Measurements from ENCODE around the gene ANKS1B. TPM values are rescaled to one million over a fixed set of nuclear protein-coding genes. Genes with fewer than 3 reads are reported as not detected.

The ANKS1B gene
- total RNA-seq, 4 donors from 2014 or later: 1.5 to 5.5 (median 4.4) TPM

DNA sequence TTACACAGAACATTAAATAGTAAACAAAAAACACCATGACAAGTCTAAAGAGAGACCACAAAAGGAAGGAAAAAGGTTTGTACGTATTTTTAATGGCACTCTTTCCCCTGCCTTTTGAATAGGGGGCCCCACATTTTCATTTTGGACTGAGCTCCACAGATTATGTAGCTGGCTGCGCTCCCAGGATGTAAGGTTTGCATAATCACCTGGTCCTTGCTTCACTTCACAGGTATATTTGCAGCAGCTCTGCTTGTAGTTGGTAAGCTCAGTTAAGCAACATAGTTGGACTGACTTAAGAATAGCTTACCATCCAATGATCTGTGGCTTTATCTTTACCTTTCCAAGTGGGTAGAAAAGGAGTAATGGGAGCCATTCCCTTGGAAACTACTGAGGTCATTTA is 885.0 kb downstream of the ANKS1B start:
- WGBS, 2 donors: 55 to 69% methylated on average over 2 of the region's 2 CpGs
- intact Hi-C loops (cut with DNase I; ENCODE audit: low total_unique reads): no loop called here
- no peak for DNase-seq (ENCODE audit: low spot score in 2 of 2)
- no peak overlapping the region for H3K4me3 ChIP-seq (ENCODE audit: low read depth, poor library complexity, severe bottlenecking)
- TF ChIP-seq POLR2A (IDR thresholded peaks at IDR 0.05): no peak
- TF ChIP-seq, protein P1, sequence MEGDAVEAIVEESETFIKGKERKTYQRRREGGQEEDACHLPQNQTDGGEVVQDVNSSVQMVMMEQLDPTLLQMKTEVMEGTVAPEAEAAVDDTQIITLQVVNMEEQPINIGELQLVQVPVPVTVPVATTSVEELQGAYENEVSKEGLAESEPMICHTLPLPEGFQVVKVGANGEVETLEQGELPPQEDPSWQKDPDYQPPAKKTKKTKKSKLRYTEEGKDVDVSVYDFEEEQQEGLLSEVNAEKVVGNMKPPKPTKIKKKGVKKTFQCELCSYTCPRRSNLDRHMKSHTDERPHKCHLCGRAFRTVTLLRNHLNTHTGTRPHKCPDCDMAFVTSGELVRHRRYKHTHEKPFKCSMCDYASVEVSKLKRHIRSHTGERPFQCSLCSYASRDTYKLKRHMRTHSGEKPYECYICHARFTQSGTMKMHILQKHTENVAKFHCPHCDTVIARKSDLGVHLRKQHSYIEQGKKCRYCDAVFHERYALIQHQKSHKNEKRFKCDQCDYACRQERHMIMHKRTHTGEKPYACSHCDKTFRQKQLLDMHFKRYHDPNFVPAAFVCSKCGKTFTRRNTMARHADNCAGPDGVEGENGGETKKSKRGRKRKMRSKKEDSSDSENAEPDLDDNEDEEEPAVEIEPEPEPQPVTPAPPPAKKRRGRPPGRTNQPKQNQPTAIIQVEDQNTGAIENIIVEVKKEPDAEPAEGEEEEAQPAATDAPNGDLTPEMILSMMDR (IDR thresholded peaks at IDR 0.05): no peak

DNA sequence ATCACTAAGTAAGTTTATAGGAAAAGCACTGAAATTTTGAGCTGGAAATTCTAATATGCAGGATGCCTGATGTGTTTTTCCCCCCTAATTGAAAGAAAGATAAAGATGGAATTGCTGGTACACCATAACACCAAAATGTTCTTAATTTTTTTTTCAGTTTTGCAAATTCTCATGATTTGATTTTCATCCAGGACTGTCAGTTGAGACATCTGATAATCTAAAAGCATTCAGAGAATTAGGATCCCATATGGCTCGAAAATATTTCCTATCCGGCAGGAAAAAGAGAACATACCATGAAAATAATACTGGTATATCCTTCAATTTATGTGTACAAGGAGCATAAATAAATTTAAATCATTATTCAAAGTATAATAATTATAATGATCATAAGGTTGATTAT is 887.6 kb downstream of the ANKS1B start:
- intact Hi-C loops (cut with DNase I; ENCODE audit: low total_unique reads): no loop called here
- TF ChIP-seq POLR2A (IDR thresholded peaks at IDR 0.05): no peak
- TF ChIP-seq, protein P1 (IDR thresholded peaks at IDR 0.05): no peak
- DNase-seq (ENCODE audit: low spot score in 2 of 2): no peak
- 39 to 85% methylated on average over 2 of the region's 2 CpGs for WGBS, 2 donors
- H3K4me3 ChIP-seq (ENCODE audit: low read depth, poor library complexity, severe bottlenecking): no peak overlapping the region

DNA sequence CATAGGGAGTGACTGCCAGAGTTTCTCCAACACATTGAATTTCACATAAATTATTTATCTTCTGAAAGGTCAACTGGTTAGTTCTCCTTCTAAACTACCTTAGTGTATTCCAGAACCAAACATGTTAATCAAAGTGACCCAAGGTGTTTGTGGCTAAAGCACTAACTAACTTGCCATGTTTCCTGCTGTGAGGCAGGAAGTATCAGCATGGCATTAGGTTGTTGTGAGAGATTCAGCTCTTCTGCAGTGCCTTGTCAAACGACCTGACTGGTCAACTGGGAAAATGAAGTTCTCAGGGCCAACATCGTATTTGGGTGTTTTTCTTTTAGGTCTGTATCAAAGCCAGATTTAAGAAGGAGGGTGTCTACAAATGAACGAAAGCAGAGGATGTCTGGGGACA is 891.6 kb downstream of the ANKS1B start:
- 51% methylated on average over 3 of the region's 3 CpGs for WGBS, 2 donors
- TF ChIP-seq, protein P1 (IDR thresholded peaks at IDR 0.05): no peak
- TF ChIP-seq POLR2A (IDR thresholded peaks at IDR 0.05): no peak
- intact Hi-C loops (cut with DNase I; ENCODE audit: low total_unique reads): no loop called here
- no peak for DNase-seq (ENCODE audit: low spot score in 2 of 2)
- no peak overlapping the region for H3K4me3 ChIP-seq (ENCODE audit: low read depth, poor library complexity, severe bottlenecking)

DNA sequence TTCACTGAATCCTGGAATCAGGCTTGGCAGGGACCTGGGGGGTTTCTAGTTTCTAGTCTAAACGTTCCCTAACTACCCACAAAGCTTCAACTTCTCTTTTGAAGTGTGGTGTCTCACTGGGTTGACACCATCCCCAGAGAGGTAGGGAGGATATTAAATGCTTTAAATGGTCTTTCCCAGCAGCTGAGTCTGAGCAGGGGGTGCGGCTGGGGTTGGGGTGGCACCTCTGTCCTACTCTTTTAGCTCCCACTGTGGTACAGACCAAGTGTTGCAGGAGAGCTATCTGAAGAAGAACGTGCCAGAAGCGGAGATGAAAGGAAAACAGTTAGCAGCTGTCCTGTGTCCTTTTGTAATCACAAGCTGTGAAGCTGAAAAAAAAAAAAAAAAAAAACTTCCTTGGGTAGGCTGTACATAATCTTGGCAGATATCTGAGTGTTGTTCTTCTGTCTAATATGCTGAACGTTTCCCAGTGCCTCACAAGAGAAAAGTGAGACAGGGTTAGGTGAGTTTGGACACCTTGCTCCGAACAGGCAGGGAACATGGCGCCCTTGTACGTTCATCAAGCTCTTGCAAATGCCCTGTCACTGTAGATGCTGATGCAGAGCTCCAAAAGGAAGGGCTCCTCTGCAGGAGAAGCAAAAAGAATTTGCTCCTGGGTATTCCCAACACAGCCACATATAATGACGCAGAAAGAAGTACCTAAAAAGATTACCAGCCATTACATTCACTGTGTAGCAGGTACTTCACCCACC is 892.5 kb downstream of the ANKS1B start:
- no peak overlapping the region for H3K4me3 ChIP-seq (ENCODE audit: low read depth, poor library complexity, severe bottlenecking)
- 74 to 77% methylated on average over 9 of the region's 9 CpGs for WGBS, 2 donors
- no peak for TF ChIP-seq POLR2A (IDR thresholded peaks at IDR 0.05)
- TF ChIP-seq, protein P1 (IDR thresholded peaks at IDR 0.05): no peak
- intact Hi-C loops (cut with DNase I; ENCODE audit: low total_unique reads): no loop called here
- no peak for DNase-seq (ENCODE audit: low spot score in 2 of 2)

DNA sequence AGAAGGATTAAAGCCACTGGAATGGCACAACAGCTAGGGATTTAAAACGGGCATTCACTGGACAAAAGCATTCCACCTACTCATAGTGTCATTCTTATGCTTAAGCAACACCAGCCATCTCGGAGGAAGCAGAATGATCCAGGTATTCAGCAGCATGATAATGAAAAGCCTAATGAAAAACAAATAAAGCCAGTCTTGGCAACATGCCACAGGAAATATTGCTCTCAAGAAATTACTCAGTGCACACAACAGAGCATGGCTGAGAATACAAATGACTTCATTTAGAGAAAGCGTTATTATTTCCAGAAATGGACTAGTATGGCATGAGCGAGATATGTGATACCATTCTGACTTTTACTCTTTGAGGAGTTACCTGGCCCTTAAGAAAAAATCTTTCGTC is 897.5 kb downstream of the ANKS1B start:
- no peak overlapping the region for H3K4me3 ChIP-seq (ENCODE audit: low read depth, poor library complexity, severe bottlenecking)
- WGBS, 2 donors: 44 to 46% methylated on average over 5 of the region's 5 CpGs
- intact Hi-C loops (cut with DNase I; ENCODE audit: low total_unique reads): no loop called here
- TF ChIP-seq, protein P1 (IDR thresholded peaks at IDR 0.05): no peak
- TF ChIP-seq POLR2A (IDR thresholded peaks at IDR 0.05): no peak
- no peak for DNase-seq (ENCODE audit: low spot score in 2 of 2)

DNA sequence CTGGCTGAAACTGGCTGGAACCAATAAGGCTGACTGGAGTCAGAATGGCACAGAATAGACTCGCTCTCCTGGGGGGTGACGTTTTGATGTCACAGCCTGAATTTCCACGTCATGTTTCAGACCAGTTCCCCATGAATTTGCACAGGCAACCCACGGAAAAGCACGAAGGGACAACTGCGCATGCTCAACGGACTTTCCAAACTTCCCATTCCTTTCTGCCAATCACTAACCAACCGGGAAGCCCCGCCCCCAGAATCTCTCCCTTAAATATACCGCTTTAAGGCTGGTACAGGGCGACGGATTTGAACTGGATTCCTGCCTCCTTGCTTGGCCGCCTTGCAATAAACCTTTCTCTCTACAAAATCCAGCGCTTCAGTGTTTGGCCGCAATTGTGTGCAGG is 904.9 kb downstream of the ANKS1B start:
- intact Hi-C loops (cut with DNase I; ENCODE audit: low total_unique reads): no loop called here
- H3K4me3 ChIP-seq (ENCODE audit: low read depth, poor library complexity, severe bottlenecking): no peak overlapping the region
- 80 to 84% methylated on average over 15 of the region's 15 CpGs for WGBS, 2 donors
- DNase-seq (ENCODE audit: low spot score in 2 of 2): no peak
- TF ChIP-seq, protein P1 (IDR thresholded peaks at IDR 0.05): no peak
- no peak for TF ChIP-seq POLR2A (IDR thresholded peaks at IDR 0.05)
